ENCODE results near the gene RALGAPA1. TPM values are rescaled to one million over a fixed set of nuclear protein-coding genes. Genes with fewer than 3 reads are reported as not detected.

RALGAPA1 gene
- polyA plus RNA-seq, 1 donor: 33.3 TPM

GRCh38 chr14:35499180-35499579 is 309.9 kb downstream of the RALGAPA1 start:
- no peak for DNase-seq
- Histone ChIP-seq H3K4me1 (ENCODE audit: control insufficient read depth, insufficient read depth, low read length) (no peaks in the 10 kb centered on the region), H3K36me3 (ENCODE audit: control insufficient read depth, insufficient read depth, low read length) (no peaks in the 10 kb centered on the region), H3K27me3 (ENCODE audit: control insufficient read depth, insufficient read depth, low read length) (no peaks in the 10 kb centered on the region), H3K9me3 (ENCODE audit: control insufficient read depth, low read depth, low read length) (no peaks in the 10 kb centered on the region), H3K4me3 (ENCODE audit: low read length) (no peak overlapping the region), H3K27ac (ENCODE audit: low read length) (no peak overlapping the region)
- WGBS (ENCODE audit: insufficient coverage, low lambda C conversion rate): no CpG with 5 or more reads among the region's 2 CpGs

- Histone ChIP-seq H3K9me3 (ENCODE audit: control insufficient read depth, low read depth, low read length) (peaks cover 4% of the 10 kb centered on the region), H3K27ac (ENCODE audit: low read length) (no peak overlapping the region), H3K27me3 (ENCODE audit: control insufficient read depth, insufficient read depth, low read length) (no peaks in the 10 kb centered on the region), H3K4me3 (ENCODE audit: low read length) (no peak overlapping the region), H3K4me1 (ENCODE audit: control insufficient read depth, insufficient read depth, low read length) (no peaks in the 10 kb centered on the region), H3K36me3 (ENCODE audit: control insufficient read depth, insufficient read depth, low read length) (no peaks in the 10 kb centered on the region)
- DNase-seq: no peak
Measured at GRCh38 chr14:35495278-35495677, 313.8 kb downstream of the RALGAPA1 start.

GRCh38 chr14:35492569-35493014 is 316.5 kb downstream of the RALGAPA1 start:
- Histone ChIP-seq H3K4me3 (ENCODE audit: low read length) (no peak overlapping the region), H3K9me3 (ENCODE audit: control insufficient read depth, low read depth, low read length) (peaks cover 4% of the 10 kb centered on the region), H3K4me1 (ENCODE audit: control insufficient read depth, insufficient read depth, low read length) (no peaks in the 10 kb centered on the region), H3K27me3 (ENCODE audit: control insufficient read depth, insufficient read depth, low read length) (no peaks in the 10 kb centered on the region), H3K27ac (ENCODE audit: low read length) (no peak overlapping the region), H3K36me3 (ENCODE audit: control insufficient read depth, insufficient read depth, low read length) (no peaks in the 10 kb centered on the region)
- no peak for DNase-seq

Other genes with a start within 250 kb of the RALGAPA1 start
- 11.9 TPM for gene BRMS1L, start 17.0 kb upstream of the RALGAPA1 start, polyA plus RNA-seq

Measured in large intestine (tissue), 3 donors.